GM12892 (cell line): Measurements from ENCODE around the gene TTC38.

Experiments
- POLR2A ChIP-seq: IDR thresholded peaks from 2 replicates; pipeline ENCODE4 v1.6.1; 2011; ENCODE audit warnings: low read depth, low read length, control low read depth
- POLR2AphosphoS5 ChIP-seq: IDR thresholded peaks from 2 replicates; pipeline ENCODE4 v1.6.1; 2011; ENCODE audit warnings: low read depth, low read length, control low read depth
- TAF1 ChIP-seq: IDR thresholded peaks from 2 replicates; pipeline ENCODE4 v1.6.1; 2011; ENCODE audit warnings: low read depth, mild to moderate bottlenecking, control low read depth, low read length, borderline replicate concordance

GRCh38 chr22:46219636-46220035 lies 48.2 kb upstream of the TTC38 start:
- no peak for TF ChIP-seq POLR2A
- TF ChIP-seq TAF1 = no peak
- TF ChIP-seq POLR2AphosphoS5 = no peak
